SIG-M5 treated with dmso at 0.1 percent for 504 hours (cell line): ENCODE results near the gene MYO1B.
A peak's percentile ranks its signal among the peaks of the same experiment; 100 is the strongest.

Experiments
- DNase-seq: peaks from one replicate; lab custom pipeline; 2025; ENCODE audit not compliant: unreplicated experiment; lab: John Stamatoyannopoulos, UW

MYO1B gene

DNA sequence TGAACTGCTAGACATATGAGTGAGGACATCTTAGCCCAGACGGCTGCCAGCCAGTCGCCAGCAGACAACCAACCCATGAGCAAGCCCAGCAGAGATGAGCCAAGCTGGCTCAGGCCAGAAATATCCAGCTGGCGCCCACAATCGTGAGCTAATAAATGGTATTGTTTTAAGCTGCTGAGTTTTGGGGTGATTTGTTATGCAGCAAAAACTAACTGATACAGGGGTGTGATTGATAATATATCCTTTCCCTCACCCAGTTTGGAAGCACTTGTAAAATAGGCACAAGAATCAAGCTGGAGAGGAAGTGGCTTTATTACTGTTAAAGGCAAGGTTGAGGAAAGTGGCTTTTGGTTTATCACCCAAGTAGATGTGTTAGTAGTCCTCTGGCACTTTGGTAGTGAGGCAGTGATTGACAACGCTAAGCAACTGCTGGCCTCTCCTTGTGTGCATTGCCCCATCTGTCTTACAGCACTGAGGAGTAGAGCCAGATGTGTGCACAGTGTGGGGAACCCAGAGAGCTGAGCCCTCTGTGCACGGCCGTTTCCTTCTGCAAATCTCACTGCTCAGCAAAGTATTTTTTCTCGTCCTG is 110.1 kb downstream of the MYO1B start:
- DNase-seq = no peak

DNA sequence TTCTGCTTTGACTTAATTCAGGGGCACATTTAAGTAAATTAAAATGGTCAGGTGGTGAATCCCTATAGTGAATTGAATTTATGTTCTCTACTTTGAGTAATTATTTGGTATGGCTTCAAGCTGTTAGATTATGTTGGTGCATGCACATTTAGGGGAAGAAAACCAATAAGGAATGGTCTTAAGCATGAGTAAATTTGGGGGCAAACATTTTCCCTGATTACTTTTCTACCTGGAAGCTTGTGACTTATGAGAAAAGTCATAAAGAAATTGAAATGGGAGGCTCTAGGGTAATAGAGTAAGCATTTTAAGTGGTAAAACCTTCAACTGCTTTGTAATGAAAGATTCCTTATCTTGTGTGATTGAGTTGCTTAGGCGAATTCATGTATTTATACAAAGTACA is 112.5 kb downstream of the MYO1B start:
- DNase-seq = no peak

DNA sequence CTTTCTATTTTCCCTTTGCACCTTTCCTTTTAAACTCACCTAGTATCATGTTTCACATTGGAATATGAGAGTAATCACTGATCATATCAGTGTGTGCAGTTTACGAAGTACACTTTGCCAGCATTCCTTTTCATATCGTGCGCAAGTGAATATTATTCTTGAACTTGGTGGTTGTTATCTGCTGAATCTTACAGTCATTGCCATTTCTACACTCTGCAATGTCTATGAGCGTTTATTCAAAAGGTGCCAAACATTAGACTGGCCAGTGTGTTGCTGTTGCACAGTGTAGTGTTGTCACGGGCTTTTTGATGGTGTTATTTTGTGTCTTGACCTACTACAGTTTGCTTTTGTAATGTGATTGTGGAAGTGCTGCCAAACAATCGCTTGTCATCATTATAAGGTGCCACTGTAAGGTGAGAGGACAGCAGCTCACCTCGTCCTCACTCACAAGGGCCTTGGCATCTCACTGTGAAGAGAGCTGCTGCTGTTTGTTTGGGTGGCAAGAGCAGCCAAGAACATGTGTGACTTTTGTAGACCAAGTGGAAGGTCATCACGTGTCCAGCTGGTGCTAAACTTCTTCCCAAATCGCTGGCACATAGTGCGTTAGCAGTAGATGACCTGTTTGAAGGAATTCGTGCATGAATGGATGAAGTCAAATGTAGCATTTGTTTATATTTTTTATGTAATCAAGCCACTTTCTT is 113.3 kb downstream of the MYO1B start:
- DNase-seq = peak; percentile 17

DNA sequence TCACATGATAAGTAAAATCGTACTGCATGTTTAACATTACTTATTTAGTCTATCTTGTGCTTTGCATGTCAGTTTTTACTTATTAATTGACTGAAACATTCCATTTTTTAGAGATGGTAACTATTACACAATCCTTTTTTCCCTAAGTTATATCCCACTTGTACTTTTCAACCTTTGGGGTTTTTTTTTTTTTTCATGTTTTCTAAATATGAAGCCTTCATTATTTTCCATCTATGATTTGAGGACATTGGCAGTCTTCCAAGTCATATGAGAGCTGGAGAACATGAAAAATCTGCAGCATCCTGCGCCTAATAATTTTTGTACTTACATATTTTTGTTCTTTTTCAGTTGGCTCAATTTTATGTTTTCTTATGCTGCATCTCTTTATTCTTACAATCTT is 113.9 kb downstream of the MYO1B start:
- DNase-seq = no peak

DNA sequence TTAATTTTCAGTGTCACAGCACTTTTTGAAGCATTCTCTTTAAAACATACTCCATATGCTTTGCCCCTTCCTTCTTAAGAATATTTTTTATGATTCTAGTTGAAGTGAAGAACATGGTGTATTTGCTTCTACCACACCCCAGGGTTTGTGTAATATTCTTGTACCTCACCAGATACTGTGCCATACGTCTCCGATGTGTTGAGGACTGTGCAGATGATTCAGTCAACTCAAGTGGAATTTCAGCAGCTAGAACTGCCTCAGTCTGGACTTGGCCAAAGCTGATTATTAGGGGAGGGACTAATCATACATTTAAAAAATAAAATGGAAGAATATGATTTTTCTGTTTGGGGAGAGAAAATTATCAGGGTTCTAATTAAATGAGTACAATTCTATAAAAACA is 115.7 kb downstream of the MYO1B start:
- no peak for DNase-seq

DNA sequence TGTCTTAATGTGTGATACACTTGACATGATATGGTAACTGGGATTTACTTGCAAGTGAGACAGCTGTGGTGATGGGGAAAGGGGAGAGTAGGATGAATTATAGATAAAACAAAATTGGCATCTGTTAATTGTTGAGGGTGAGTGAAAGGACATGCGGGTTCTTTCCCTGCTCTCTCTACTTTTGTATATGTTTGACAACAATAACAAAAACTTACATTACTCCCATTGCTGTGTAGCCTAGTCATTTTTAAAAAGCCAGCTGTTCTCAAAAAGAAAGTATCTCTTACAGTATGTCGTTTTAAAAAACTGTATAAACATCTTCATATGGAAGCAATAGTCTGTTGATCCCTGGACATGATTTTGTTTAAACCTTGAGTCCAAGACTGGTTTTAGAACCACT is 117.6 kb downstream of the MYO1B start:
- no peak for DNase-seq

DNA sequence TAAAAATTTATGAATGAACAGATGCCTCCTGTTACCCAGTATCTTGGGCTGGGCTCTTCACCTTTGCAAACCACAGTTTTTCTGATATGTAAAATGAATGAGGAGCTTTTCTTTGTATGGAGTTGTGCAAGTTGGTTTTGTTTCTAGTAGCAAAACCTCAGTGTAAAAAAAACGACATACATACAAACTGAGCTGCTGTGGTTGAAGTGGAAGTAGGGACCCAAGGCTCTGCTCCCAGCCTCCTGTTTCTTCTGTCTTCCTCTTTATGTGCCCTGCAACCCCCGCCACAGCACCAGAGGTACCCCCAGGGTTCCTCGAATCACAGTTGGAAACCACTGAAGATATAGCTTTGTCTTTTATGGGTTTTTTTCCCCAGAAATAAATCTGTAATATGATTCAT is 118.1 kb downstream of the MYO1B start:
- DNase-seq = peak; percentile 3

DNA sequence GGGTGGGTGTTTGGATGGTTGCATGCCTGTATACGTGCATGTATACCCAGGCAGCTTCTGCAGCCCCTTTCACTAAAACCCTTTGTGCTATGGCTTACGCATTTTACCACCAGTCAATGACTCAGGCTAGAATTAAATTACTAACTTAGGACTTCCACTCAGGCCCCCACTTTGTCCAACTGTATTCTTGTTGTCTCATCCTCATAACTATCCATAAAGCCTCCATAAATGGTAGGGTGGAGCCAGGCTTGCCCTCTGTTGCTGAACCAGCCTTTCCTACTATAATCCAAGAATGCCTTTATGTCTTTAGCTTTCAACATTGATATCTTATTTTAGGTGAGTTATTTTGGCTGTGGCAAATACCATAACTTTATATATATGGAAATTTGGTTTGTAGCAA is 119.9 kb downstream of the MYO1B start:
- no peak for DNase-seq

DNA sequence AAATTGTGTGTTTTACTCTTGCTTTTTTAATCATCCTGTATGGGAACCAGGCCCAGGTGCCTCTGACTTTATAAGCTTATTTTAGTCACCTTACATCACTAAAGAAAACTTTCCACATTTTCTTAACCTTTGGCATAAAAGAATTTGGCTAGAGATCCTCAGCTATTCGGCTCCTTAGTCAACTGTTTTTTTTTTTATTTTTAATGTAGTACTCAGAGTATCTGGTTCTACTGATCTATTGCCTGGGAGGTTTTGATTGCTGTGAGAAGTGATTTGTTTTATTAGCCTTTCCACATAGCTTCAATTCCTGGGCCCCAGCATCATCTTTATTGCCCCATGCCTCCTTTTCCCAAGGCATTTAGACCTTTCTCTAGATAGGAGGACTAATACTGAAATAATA is 121.0 kb downstream of the MYO1B start:
- no peak for DNase-seq

DNA sequence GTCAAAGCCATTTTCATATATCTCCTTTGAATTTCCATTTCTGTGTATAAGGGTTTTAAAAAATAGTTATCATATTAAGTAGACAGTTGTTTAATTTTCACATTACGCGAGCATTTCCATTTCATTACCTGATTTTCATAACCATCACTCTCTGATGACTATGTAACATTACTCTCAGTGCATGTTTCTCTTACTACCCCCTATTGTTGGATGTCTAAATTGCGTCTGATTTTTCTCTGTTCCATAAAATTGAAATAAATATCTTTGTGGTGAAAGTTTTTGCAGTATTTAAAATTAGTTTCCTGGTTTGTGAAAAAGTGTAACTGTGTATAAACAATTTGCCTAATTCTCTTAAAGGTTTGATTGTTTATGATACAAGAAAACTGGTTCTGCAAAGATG is 123.8 kb downstream of the MYO1B start:
- no peak for DNase-seq

DNA sequence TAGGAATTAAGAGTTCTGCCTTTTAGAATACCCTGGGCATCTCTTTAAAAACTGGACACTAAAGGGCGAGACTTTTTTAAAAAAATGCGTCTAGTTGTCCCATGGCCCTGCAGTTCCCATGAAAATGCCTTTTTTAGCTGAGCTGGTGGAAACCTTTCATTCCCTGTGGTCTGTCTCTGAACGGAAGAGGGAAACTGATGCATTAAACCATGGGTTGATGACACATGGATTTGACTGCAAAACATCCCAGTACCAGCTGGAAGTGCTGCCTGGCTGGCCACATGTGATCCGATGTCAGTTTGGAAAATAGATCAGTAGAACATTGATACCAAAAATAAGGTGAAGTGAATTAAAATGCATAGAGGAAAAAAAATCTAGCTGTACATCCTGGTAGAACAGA is 129.2 kb downstream of the MYO1B start:
- DNase-seq = no peak

DNA sequence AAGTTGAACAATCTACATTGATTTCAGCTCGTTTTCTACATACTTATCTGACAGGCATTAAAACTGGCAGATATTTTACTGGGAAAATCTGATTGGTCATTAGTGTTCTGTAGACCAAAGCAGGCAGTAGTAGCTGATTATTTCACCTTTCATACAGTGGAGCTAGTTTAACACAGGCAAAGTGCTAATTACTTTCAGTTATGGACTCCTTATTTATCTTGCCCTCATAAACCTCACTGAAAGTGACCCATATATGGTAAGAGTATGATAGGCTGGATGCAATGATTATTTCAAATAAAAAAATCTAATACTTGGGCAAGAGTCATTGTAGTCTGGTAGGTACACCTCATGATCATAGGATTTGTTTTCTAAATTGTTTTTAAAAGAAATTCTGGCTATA is 129.7 kb downstream of the MYO1B start:
- no peak for DNase-seq

DNA sequence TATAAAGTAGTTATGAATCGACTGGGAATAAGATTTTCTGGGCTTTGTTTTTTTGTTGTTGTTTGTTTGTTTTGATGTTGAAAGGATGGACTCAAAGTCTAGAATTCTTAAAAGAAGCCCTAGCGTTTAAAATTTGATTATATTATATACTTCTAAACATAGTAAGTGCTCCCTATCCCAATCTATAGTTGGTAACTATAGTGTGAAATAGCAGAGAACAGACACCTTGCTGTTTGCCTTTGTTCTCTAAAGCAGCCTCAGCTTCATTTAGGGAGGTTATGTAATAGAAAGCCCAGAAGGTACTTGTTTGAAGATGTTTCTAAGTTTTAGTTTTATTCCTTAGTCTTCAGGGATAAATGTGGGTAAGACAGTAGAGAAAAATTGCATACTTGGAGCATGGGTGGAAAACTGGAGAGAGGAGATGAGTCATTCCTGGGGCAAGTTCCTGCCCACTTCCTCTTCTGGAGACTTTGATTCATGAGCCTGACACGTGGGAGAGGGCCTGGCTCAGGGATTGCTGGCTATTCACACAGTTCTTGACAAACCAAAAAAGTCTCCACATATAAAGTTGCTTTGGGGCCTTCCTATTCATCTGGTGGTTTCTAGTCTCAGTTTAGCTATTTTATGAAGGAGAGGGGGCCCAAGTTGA is 131.9 kb downstream of the MYO1B start:
- peak; percentile 84 for DNase-seq

DNA sequence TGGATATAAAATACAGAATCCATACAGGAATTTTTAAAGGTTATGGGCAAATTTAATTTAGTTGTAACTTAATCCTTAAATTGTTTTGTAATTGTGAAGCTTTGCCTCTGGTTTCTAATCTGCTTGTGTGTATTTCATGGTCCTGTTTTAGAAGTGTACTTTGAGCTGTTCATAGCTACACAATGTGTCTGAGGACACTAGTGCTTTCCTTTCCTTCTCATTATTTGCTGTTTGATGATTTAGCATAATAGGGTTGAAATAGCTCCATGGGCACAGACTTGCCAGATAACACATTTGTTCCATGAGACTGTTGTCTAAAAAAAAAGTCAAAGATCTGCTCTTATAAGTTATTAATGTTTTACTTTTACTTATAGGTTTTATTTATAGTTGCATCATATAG is 134.2 kb downstream of the MYO1B start:
- no peak for DNase-seq

DNA sequence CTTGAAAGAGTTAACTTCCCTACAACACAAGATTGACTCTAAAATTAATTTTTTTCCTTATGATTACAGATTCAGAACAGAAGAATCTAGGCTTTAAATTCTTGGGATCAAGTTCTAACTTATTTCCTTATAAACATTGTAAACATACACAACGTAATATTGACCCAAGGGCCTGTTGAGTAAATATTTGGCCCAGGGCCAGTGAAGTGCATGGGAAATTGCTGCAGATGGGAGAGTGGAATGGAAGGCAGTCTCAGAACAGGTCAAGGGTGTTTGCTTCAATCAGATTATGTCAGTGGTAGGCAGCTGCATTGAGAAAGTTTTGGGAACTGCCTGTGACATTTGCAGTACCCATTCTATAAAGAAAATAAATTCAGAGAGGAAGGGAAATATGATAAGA is 137.6 kb downstream of the MYO1B start:
- DNase-seq = peak; percentile 33

DNA sequence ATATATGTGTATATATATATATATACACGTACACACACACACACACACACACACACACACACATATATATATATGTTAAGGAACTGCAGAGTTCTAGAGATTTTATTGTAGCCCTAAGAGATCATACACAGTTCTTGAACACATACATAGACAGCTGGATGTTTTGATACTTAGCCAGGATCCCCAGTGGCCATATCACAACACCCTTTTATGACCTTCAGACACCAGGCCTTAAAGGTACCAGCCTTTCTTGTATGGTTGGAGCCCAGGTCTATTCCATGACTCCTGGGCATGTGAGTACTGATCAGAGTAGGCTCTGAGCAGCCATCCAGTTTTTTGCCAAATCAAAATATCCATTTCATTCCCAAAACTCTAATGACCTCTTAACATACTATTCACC is 138.3 kb downstream of the MYO1B start:
- no peak for DNase-seq

DNA sequence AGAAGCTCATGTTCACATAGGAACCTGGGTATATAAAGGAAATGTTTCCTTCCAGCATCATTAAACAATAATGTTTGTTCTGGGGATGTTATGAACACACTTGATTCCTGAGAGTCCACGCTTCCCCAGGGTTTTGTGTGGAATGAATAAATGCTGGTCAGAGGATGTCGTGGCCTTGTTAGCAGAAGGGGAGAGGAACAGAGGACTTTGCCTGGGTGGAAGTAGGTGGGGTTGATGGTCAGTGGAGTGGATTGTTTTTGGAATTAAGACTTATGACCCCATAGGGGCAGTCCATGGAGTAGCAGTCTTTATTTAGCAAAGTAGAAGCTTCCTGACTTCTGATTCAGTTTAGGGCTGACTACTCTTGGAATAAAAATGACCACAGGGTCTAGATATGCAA is 139.6 kb downstream of the MYO1B start:
- DNase-seq = no peak

DNA sequence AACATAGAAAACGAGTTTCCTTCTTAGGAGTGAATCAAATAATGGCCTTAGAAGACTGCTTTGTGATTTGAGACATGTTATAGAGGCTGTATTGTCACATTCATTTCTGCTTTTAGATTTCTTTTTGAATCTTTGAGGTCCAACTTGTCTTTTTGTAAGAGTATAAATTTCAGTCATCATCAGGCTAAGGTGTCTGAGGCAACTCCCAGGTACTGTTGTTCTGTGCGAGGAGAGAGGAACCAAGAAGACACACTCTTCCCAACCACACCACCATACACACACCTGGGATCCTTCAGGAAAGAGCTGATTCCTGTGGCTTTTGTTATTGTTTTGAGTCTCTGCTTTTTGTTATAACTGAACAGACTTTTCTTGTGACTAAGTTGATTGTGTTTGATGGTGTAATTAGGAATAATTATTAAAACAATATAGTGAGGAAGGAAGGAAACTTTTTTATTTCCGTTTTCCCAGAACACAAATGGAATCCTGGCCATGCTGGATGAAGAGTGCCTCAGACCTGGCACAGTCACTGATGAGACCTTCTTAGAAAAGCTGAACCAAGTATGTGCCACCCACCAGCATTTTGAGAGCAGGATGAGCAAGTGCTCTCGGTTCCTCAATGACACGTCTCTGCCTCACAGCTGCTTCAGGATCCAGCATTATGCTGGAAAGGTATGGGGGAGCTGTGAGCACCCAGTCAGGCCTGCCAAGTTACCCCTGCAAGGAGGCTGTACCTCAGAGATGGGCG is 140.4 kb downstream of the MYO1B start:
- peak; percentile 24 for DNase-seq

DNA sequence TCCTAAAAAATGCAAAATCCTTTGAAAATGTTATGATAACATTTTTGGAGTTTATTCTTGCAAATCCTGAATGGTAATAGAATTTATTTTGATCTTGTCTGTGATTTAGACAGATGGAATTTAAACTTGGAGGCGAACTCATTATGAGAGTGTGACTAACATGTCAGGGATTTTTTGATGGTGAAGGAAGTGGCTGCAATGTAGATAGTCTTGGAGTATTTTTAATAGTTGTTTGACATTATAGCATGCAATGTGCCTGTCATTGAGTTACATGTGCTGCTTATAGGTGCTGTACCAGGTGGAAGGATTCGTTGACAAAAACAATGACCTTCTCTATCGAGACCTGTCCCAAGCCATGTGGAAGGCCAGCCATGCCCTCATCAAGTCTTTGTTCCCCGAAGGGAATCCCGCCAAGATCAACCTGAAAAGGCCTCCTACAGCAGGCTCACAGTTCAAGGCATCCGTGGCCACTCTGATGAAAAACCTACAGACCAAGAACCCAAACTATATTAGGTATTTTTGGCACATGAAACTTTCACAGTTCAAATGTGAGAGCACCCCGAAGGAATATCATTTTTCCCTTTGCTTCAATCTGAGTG is 141.8 kb downstream of the MYO1B start:
- DNase-seq = no peak

DNA sequence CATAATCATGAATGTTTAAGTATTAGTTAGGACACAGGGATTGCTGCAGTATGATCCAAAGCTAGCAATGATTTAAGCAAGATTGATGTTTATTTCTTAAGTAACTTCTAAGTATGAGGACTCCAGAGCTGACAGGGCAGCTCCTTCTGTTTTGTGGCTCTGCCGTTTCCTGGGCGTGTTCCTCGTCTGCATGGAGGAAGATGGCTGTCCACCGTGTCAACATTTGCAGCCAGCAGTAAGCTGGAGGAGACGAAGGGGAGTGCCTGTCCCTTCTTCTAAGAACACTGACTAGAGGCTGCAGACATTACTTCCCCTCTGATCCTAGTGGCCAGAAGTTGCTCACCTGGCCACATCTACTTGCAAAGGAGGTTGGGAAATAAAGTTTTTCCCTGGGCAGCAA is 144.1 kb downstream of the MYO1B start:
- DNase-seq = no peak

DNA sequence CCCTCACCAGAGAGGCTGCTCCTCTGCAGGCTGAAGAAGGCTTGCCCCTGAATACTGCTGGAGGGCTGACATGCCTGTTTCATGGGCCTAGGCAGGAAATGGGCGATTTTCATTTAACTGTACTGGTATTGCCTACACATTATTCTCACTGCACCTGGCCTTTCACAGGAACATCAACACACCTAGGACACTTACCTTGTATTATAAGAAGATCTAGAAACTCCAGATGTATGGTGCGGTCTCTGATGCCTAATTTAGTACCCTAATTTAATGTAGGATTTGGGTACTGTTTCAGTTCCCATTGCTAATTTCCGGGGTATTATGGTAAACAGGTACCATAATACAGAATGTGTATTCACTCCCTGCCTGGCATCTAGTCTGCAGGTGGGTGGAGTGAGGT is 146.0 kb downstream of the MYO1B start:
- DNase-seq = no peak

DNA sequence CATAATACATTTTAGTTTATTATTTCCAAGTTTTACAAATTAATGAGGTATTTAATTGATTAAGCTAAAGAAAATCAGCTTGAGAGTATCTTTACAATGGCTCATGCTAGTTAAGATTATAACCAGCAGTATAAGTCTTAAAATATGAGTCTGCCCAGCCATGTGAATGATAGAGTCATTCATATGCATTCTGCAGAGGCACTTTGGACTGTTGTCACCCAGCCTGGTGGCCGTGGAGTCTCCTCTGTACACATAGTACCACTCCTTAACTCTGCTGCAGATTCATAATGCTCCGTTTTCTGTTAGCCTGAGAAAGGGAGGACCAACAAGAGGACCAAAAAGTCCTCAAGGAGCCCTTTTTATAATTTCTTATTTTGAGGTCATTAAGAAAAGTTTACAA is 148.8 kb downstream of the MYO1B start:
- DNase-seq = no peak
